ENCODE measurements around the gene HNF1A. TPM values are rescaled to one million over a fixed set of nuclear protein-coding genes. Genes with fewer than 3 reads are reported as not detected.

Gene HNF1A
- total RNA-seq, 1 experiment from 2014 or later = 8.4 TPM

GRCh38 chr12:120960657-120961056, 17.7 kb upstream of the HNF1A start:
- TF ChIP-seq, protein P1, sequence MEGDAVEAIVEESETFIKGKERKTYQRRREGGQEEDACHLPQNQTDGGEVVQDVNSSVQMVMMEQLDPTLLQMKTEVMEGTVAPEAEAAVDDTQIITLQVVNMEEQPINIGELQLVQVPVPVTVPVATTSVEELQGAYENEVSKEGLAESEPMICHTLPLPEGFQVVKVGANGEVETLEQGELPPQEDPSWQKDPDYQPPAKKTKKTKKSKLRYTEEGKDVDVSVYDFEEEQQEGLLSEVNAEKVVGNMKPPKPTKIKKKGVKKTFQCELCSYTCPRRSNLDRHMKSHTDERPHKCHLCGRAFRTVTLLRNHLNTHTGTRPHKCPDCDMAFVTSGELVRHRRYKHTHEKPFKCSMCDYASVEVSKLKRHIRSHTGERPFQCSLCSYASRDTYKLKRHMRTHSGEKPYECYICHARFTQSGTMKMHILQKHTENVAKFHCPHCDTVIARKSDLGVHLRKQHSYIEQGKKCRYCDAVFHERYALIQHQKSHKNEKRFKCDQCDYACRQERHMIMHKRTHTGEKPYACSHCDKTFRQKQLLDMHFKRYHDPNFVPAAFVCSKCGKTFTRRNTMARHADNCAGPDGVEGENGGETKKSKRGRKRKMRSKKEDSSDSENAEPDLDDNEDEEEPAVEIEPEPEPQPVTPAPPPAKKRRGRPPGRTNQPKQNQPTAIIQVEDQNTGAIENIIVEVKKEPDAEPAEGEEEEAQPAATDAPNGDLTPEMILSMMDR (IDR thresholded peaks at IDR 0.05; ENCODE audit: unreplicated experiment) = no peak
- peak overlapping the region; percentile 51 for H3K4me3 Mint-ChIP-seq (ENCODE audit: low read depth, unreplicated experiment)
- H3K27me3 Mint-ChIP-seq (ENCODE audit: unreplicated experiment) = no peaks in the 10 kb centered on the region
- intact Hi-C loops (cut with micrococcal nuclease; ENCODE audit: unreplicated experiment) = loop anchor here (2.0 to 5.0 kb wide), 2 partner anchors 16 to 103 kb away; no protein-coding TSS in a partner anchor
- BruUV-seq (replicated peaks) = no TSS peak
- peaks cover 62% of the 10 kb centered on the region for H3K4me1 Mint-ChIP-seq (ENCODE audit: low read depth, unreplicated experiment)
- CTCF ChIA-PET = interaction anchor here (0.9 to 1.8 kb wide), 3 partner anchors 18 to 104 kb away, joined by 3 to 9 read pairs (median 5); partner anchors contain the start of gene HNF1A
- peak overlapping the region; percentile 93 for H3K27ac Mint-ChIP-seq (ENCODE audit: unreplicated experiment)
- DNase-seq = no peak
- no peaks in the 10 kb centered on the region for H3K9me3 Mint-ChIP-seq (ENCODE audit: low read depth, unreplicated experiment)
- H3K36me3 Mint-ChIP-seq (ENCODE audit: insufficient read depth, unreplicated experiment) = peaks cover 59% of the 10 kb centered on the region

- CTCF ChIA-PET = interaction anchor here (0.8 kb wide), 1 partner anchor 19 kb away, joined by 3 read pairs; no protein-coding TSS in a partner anchor
- Mint-ChIP-seq H3K36me3 (ENCODE audit: insufficient read depth, unreplicated experiment) (peaks cover 71% of the 10 kb centered on the region), H3K27ac (ENCODE audit: unreplicated experiment) (peak overlapping the region; percentile 82), H3K4me1 (ENCODE audit: low read depth, unreplicated experiment) (peaks cover 62% of the 10 kb centered on the region), H3K27me3 (ENCODE audit: unreplicated experiment) (no peaks in the 10 kb centered on the region), H3K4me3 (ENCODE audit: low read depth, unreplicated experiment) (no peak overlapping the region), H3K9me3 (ENCODE audit: low read depth, unreplicated experiment) (no peaks in the 10 kb centered on the region)
- intact Hi-C loops (cut with micrococcal nuclease; ENCODE audit: unreplicated experiment) = loop anchor here (2.0 to 5.0 kb wide), 2 partner anchors 17 to 105 kb away; no protein-coding TSS in a partner anchor
- no TSS peak for BruUV-seq (replicated peaks)
- peak; percentile 80 for DNase-seq
- TF ChIP-seq, protein P1 (IDR thresholded peaks at IDR 0.05; ENCODE audit: unreplicated experiment) = no peak
These were observed 16.5 kb upstream of the HNF1A start for GRCh38 chr12:120961604-120962531.

- intact Hi-C loops (cut with micrococcal nuclease; ENCODE audit: unreplicated experiment) = loop anchor here (5.0 kb wide), 1 partner anchor 105 kb away; no protein-coding TSS in a partner anchor
- H3K27ac Mint-ChIP-seq (ENCODE audit: unreplicated experiment) = peak overlapping the region; percentile 82
- DNase-seq = no peak
- TF ChIP-seq, protein P1 (IDR thresholded peaks at IDR 0.05; ENCODE audit: unreplicated experiment) = no peak
- no peaks in the 10 kb centered on the region for H3K9me3 Mint-ChIP-seq (ENCODE audit: low read depth, unreplicated experiment)
- no peak overlapping the region for H3K4me3 Mint-ChIP-seq (ENCODE audit: low read depth, unreplicated experiment)
- peaks cover 60% of the 10 kb centered on the region for H3K4me1 Mint-ChIP-seq (ENCODE audit: low read depth, unreplicated experiment)
- CTCF ChIA-PET = interaction anchor here (0.8 kb wide), 1 partner anchor 18 kb away, joined by 3 read pairs; no protein-coding TSS in a partner anchor
- H3K27me3 Mint-ChIP-seq (ENCODE audit: unreplicated experiment) = no peaks in the 10 kb centered on the region
- peaks cover 78% of the 10 kb centered on the region for H3K36me3 Mint-ChIP-seq (ENCODE audit: insufficient read depth, unreplicated experiment)
- no TSS peak for BruUV-seq (replicated peaks)
These were observed 15.8 kb upstream of the HNF1A start for GRCh38 chr12:120962532-120963020.

DNA sequence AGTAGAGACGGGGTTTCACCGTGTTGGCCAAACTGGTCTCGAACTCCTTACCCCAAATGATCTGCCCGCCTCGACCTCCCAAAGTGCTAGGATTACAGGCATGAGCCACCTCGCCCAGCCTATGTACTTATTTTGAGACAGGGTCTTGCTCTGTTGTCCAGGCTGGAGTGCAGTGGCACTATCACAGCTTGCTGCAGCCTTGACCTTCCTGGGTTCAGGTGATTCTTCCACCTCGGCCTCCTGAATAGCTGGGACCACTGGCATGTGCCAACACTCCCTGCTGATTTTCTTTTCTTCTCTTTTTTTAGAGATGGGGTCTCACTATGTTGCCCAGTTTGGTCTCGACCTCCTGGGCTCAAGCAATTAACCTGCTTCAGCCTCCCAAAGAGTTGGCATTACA, 14.0 kb upstream of the HNF1A start:
- TF ChIP-seq, protein P1 (IDR thresholded peaks at IDR 0.05; ENCODE audit: unreplicated experiment) = no peak
- H3K4me3 Mint-ChIP-seq (ENCODE audit: low read depth, unreplicated experiment) = no peak overlapping the region
- H3K9me3 Mint-ChIP-seq (ENCODE audit: low read depth, unreplicated experiment) = no peaks in the 10 kb centered on the region
- H3K27me3 Mint-ChIP-seq (ENCODE audit: unreplicated experiment) = no peaks in the 10 kb centered on the region
- peak overlapping the region; percentile 98 for H3K27ac Mint-ChIP-seq (ENCODE audit: unreplicated experiment)
- no TSS peak for BruUV-seq (replicated peaks)
- peaks cover 92% of the 10 kb centered on the region for H3K36me3 Mint-ChIP-seq (ENCODE audit: insufficient read depth, unreplicated experiment)
- CTCF ChIA-PET = interaction anchor here (1.2 kb wide), 1 partner anchor 7 kb away, joined by 4 read pairs; no protein-coding TSS in a partner anchor
- DNase-seq = no peak
- intact Hi-C loops (cut with micrococcal nuclease; ENCODE audit: unreplicated experiment) = loop anchor here (5.0 kb wide), 1 partner anchor 107 kb away; no protein-coding TSS in a partner anchor
- peaks cover 55% of the 10 kb centered on the region for H3K4me1 Mint-ChIP-seq (ENCODE audit: low read depth, unreplicated experiment)

All from Calu3 (cell line).